Peyer's patch (tissue), 4 donors: ENCODE measurements around the gene RBMX2. TPM values are rescaled to one million over a fixed set of nuclear protein-coding genes. Genes with fewer than 3 reads are reported as not detected.
"Not testable (repeated sequence)": the region's sequence is repeated elsewhere in the genome, so short reads cannot be mapped to it uniquely, and the experiment has no call there.

Experiments
- DNase-seq, 3 donors: peaks; one replicate each; pipeline ENCODE4 v3.0.0-alpha.2; 2017 to 2019
- H3K27ac ChIP-seq, 4 donors: fragments of 200-600 bp; sonication (generic); one replicate each; pipeline ENCODE4 v1.5.1; 2016 to 2019
- H3K27me3 ChIP-seq, 2 donors: fragments of 200-600 bp; sonication (generic); one replicate each; pipeline ENCODE4 v1.5.1; 2019
- H3K36me3 ChIP-seq, 3 donors: fragments of 200-600 bp; sonication (generic); one replicate each; pipeline ENCODE4 v1.5.1; 2016 to 2019
- H3K4me1 ChIP-seq, 4 donors: fragments of 200-600 bp; sonication (generic); one replicate each; pipeline ENCODE4 v1.5.1; 2016 to 2019
- H3K4me3 ChIP-seq, 4 donors: fragments of 200-600 bp; sonication (generic); 1 replicate in 3 of 4; 2 replicates in 1 of 4; pipeline ENCODE4 v1.5.1; 2016 to 2019; ENCODE audit warnings: mild to moderate bottlenecking in 1 of 4
- H3K9me3 ChIP-seq, 4 donors: fragments of 200-600 bp; sonication (generic); one replicate each; pipeline ENCODE4 v1.5.1; 2016 to 2019; ENCODE audit warnings: mild to moderate bottlenecking in 1 of 4
- CTCF ChIP-seq, 6 experiments: fragments of 450-650 bp in 4 of 6; fragments of 200-600 bp in 2 of 6; sonication (generic) in 1 of 6; IDR thresholded peaks; one replicate each; pipeline ENCODE4 v1.5.1; 2017 to 2019; ENCODE audit warnings: antibody characterized with exemption in 6 of 6, mild to moderate bottlenecking in 3 of 6, moderate library complexity in 1 of 6
- POLR2A ChIP-seq, 2 donors: fragments of 450-650 bp; IDR thresholded peaks; one replicate each; pipeline ENCODE4 v1.5.1; 2017; ENCODE audit warnings: antibody characterized with exemption in 2 of 2, mild to moderate bottlenecking in 2 of 2, moderate library complexity in 2 of 2
- total RNA-seq, 4 donors: library from RNA; depleted of rRNA; stranded (reverse); fragments of >200 nt; gene quantifications; one replicate each; pipeline ENCODE4 v1.1.0, GENCODE V29; 2016

RBMX2 gene
- total RNA-seq, 4 donors from 2014 or later, result 6.6 to 14.5 (median 10.0) TPM

GRCh38 chrX:130415201-130415600 lies 13.4 kb downstream of the RBMX2 start:
- Histone ChIP-seq H3K9me3 (no peaks in the 10 kb centered on the region), H3K27me3 (no peaks in the 10 kb centered on the region), H3K27ac (no peak overlapping the region), H3K4me3 (no peak overlapping the region), H3K4me1 (no peaks in the 10 kb centered on the region), H3K36me3 (peaks cover 0 to 4% (median 0%) of the 10 kb centered on the region in 3 donors)
- no peak for TF ChIP-seq CTCF (IDR thresholded peaks at IDR 0.05)
- TF ChIP-seq POLR2A (IDR thresholded peaks at IDR 0.05), result no peak
- DNase-seq, result no peak

- TF ChIP-seq POLR2A (IDR thresholded peaks at IDR 0.05) (no peak), CTCF (IDR thresholded peaks at IDR 0.05) (no peak)
- H3K36me3 ChIP-seq, result peaks cover 0 to 2% (median 0%) of the 10 kb centered on the region in 3 donors
These were observed 15.0 kb downstream of the RBMX2 start for GRCh38 chrX:130416785-130417184.

GRCh38 chrX:130418066-130418465 lies 16.3 kb downstream of the RBMX2 start:
- Histone ChIP-seq H3K9me3 (no peaks in the 10 kb centered on the region), H3K27me3 (no peaks in the 10 kb centered on the region), H3K36me3 (no peaks in the 10 kb centered on the region), H3K4me3 (no peak overlapping the region), H3K27ac (no peak overlapping the region), H3K4me1 (no peaks in the 10 kb centered on the region)
- no peak for DNase-seq
- TF ChIP-seq CTCF (IDR thresholded peaks at IDR 0.05) (no peak), POLR2A (IDR thresholded peaks at IDR 0.05) (no peak)

More at GRCh38 chrX:130416785-130417184, 15.0 kb downstream of the RBMX2 start:
- no peak for DNase-seq
- Histone ChIP-seq H3K27ac (no peak overlapping the region), H3K27me3 (no peaks in the 10 kb centered on the region), H3K4me3 (no peak overlapping the region), H3K9me3 (no peaks in the 10 kb centered on the region), H3K4me1 (no peaks in the 10 kb centered on the region)

GRCh38 chrX:130418740-130419139 lies 17.0 kb downstream of the RBMX2 start:
- Histone ChIP-seq H3K4me3 (no peak overlapping the region), H3K36me3 (no peaks in the 10 kb centered on the region), H3K4me1 (no peaks in the 10 kb centered on the region), H3K27ac (no peak overlapping the region), H3K27me3 (no peaks in the 10 kb centered on the region), H3K9me3 (no peaks in the 10 kb centered on the region)
- no peak for DNase-seq
- TF ChIP-seq POLR2A (IDR thresholded peaks at IDR 0.05), result no peak
- TF ChIP-seq CTCF (IDR thresholded peaks at IDR 0.05), result no peak

- no peaks in the 10 kb centered on the region for H3K4me1 ChIP-seq
- no peaks in the 10 kb centered on the region for H3K27me3 ChIP-seq
- no peak overlapping the region for H3K4me3 ChIP-seq
- DNase-seq, result no peak
- no peak overlapping the region for H3K27ac ChIP-seq
- no peaks in the 10 kb centered on the region for H3K9me3 ChIP-seq
- TF ChIP-seq POLR2A (IDR thresholded peaks at IDR 0.05), result no peak
- TF ChIP-seq CTCF (IDR thresholded peaks at IDR 0.05), result no peak
- no peaks in the 10 kb centered on the region for H3K36me3 ChIP-seq
These were observed 17.5 kb downstream of the RBMX2 start for GRCh38 chrX:130419263-130419662.

GRCh38 chrX:130426531-130426930 lies 24.7 kb downstream of the RBMX2 start:
- no peak overlapping the region for H3K4me3 ChIP-seq
- no peaks in the 10 kb centered on the region for H3K27me3 ChIP-seq
- no peaks in the 10 kb centered on the region for H3K4me1 ChIP-seq
- no peak overlapping the region for H3K27ac ChIP-seq
- no peak for DNase-seq
- no peaks in the 10 kb centered on the region for H3K9me3 ChIP-seq
- TF ChIP-seq CTCF (IDR thresholded peaks at IDR 0.05), result no peak
- no peak for TF ChIP-seq POLR2A (IDR thresholded peaks at IDR 0.05)
- H3K36me3 ChIP-seq, result no peaks in the 10 kb centered on the region

- H3K27me3 ChIP-seq, H3K27ac ChIP-seq, DNase-seq, H3K4me1 ChIP-seq, H3K4me3 ChIP-seq, H3K36me3 ChIP-seq, H3K9me3 ChIP-seq: not testable (repeated sequence)
These were observed 27.4 kb downstream of the RBMX2 start for GRCh38 chrX:130429236-130429635.
